HG03108 (cell line): ENCODE results near the gene FXN.
"Not testable (repeated sequence)": the region's sequence is repeated elsewhere in the genome, so short reads cannot be mapped to it uniquely, and the experiment has no call there.

Experiments used
- ATAC-seq: cut with Tn5 transposase; IDR thresholded peaks from one replicate; pipeline ENCODE4 v1.9.1; 2021; ENCODE audit warnings: moderate library complexity; ENCODE audit not compliant: unreplicated experiment

Gene FXN

DNA sequence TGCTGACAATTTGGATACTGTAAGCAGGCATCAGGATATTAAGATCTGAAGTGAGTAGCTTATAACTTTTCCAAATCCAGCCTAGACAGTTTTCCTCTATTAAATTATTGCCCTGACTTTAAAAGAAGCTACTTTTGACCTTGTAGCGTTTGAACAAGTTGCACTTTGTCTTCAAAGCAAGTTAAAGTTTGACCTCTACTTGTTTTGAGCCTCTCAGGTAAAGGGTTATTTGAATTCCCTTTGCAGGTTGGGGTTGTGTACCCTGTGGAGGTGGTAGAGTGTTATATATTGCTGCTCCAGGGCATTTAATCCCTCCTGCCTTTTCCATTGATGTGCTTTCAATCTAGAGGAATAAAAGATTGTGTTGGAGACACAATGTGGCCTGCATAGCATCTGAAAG lies 30.1 kb downstream of the FXN start:
- ATAC-seq, result no peak

DNA sequence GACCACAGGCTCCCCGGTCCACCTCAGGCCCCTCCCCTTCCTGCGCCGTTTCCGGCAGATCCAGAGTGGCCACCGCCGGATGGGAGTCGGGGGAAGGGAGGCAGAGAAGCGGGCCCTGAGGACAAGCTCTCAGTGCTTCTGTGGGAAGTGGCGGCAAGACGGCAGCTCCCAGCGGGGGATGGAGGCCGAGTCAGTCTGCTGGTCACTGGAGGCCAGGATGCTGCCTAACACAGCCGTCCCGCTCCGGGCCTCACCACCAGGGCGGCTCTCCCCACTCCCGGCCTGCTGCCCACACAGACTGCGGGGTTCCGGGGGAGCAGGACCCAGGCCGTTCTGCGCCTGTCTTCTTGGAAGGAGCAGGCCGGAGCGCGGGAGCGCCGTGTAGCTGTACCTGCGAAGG lies 31.4 kb downstream of the FXN start:
- ATAC-seq, result no peak

- no peak for ATAC-seq
These were observed 34.6 kb downstream of the FXN start for GRCh38 chr9:69070201-69070600.

DNA sequence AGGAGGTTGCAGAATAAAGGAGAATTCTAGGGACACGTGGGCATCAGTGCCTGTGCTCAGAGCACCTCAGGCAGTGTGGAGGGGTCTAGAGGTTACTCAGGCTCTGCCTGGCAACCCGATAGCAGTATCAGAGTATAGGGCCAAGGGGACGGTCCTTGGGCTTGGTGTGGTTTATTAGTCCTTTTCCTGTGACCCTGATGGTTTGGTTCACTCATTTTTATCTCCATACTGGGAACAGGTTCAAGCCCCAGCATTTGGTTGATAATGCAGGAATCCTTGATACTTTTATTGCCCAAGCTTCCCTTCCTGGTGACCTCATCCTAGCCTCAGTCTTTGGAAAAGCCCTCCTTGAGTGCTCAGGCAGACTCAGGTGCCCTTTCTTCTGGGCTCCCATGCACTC lies 35.5 kb downstream of the FXN start:
- no peak for ATAC-seq

DNA sequence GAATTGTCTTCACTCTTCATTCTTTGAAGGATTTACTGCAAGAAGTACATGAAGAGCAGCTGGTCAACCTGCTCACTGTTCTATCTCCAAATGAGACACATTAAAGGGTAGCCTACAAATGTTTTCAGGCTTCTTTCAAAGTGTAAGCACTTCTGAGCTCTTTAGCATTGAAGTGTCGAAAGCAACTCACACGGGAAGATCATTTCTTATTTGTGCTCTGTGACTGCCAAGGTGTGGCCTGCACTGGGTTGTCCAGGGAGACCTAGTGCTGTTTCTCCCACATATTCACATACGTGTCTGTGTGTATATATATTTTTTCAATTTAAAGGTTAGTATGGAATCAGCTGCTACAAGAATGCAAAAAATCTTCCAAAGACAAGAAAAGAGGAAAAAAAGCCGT lies 37.6 kb downstream of the FXN start:
- ATAC-seq, result no peak

- no peak for ATAC-seq
These were observed 39.2 kb downstream of the FXN start for GRCh38 chr9:69074801-69075200.

DNA sequence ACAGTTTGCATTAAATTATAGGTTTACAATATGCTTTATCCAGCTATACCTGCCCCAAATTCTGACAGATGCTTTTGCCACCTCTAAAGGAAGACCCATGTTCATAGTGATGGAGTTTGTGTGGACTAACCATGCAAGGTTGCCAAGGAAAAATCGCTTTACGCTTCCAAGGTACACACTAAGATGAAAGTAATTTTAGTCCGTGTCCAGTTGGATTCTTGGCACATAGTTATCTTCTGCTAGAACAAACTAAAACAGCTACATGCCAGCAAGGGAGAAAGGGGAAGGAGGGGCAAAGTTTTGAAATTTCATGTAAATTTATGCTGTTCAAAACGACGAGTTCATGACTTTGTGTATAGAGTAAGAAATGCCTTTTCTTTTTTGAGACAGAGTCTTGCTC lies 41.0 kb downstream of the FXN start:
- ATAC-seq, result no peak

DNA sequence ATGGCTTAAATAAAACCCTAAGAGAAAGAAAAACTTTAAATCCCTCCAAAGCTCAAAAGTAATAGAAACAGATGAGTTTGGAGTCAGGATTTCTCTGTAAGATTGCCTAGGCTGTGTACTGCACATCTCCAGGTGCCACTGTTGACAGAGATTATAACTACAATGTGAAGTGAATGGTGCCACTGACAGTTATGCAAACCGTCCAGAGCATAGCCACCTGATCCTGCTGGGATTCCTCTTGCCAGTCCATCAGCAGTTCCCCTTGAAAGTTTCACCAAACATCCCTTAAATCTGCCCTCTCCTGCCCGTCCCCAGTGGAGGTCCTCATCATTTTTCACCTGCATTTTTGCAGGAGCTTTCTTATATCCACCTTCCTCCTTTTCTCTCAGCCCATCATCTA lies 42.5 kb downstream of the FXN start:
- no peak for ATAC-seq

DNA sequence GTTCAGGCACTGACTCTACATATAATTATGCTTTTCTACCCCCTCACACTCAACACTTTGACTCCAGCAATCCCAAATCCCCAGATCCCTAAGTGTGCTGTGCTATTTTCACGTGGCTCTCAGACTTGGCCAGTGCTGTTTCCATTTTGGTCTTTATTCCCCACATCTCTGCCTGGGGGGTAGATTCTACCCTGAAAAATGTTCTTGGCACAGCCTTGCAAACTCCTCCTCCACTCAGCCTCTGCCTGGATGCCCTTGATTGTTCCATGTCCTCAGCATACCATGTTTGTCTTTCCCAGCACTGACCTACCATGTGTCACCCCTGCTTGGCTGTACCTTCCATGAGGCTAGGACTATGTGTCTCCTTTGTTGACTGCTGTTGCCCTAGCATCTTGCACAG lies 43.0 kb downstream of the FXN start:
- no peak for ATAC-seq

DNA sequence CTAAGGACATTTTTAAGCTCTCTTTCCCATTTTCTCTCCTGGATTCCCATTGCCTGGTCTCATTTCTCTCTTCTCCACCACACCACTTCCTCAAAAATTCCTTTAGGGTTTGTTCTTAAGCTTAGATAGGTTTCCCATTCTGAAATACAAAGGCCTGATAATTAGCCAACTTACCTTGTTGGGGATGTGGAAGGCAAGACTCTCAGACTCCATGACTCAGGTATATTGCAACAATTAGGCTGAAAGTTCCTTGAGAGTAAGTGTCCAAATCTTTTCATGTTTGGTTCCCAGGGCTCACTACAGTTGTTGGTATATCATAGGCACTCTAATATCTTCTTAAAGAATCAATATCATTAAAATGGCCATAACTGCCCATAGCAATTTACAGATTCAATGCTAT lies 43.6 kb downstream of the FXN start:
- no peak for ATAC-seq

DNA sequence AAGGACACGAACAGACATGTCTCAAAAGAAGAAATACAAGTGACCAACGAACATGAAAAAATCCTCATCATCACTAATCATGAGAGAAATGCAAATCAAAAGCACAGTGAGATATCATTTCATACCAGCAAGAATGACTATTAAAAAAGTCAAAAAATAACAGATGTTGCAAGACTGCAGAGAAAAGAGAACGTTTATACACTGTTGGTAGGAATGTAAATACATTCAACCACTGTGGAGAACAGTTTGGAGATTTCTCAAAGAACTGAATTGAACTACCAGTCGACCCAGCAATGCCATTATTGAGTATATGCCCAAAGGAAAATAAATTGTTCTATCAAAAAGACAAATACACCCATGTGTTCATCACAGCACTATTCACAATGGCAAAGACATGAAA lies 45.7 kb downstream of the FXN start:
- no peak for ATAC-seq

GRCh38 chr9:69083321-69083720 lies 47.8 kb downstream of the FXN start:
- ATAC-seq, result no peak

DNA sequence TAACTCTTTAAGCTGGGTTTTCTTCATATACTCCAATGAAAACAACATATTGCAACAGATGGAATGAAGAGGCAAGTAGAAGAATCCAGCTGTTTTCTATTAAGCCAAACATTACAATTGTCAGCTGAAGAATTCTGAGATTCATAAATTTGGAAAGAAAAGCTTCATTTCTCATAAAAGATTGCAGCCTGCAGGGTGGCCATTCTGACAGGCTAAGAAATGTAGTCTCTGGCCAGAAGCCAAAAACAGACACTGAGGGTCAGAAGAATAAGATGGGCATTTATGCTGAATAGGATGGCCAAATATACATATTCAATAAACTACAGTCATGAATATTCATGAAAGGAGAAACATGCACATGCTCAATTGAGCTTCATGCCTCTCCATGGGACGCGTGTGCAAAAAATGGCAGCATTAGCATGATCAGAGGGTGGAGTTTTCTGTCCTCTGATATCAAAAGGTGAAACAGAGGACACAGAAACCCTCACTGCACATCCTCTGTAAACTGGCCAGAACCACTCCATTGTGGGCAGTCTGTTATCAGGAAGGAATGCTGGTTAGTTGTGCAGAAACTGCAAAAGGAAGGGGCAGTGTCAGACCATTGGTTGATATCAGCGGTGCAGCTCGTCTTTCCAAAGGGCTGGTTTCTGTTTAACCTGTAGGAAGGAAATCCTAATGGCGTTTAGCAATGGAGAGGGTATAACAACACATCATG lies 50.2 kb downstream of the FXN start:
- ATAC-seq, result no peak

- ATAC-seq, result no peak
These were observed 50.8 kb downstream of the FXN start for GRCh38 chr9:69086312-69086711.

DNA sequence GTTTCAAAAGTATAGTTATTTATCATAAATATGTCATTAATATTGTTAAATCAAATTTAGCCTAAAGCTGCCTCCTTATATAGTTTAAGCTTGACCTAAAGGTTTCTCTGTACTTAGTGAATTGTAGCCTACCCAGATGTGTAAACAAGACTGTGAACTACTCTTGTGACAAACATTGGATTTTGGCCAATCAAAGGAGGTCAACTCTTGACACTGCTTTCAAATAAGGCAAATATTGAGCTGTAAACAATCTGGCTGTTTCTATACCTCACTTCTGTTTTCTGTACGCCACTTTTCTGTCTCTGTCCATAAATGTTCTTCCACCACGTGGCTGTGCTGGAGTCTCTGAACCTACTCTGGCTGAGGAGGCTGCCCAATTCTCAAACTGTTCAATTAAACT lies 51.2 kb downstream of the FXN start:
- no peak for ATAC-seq

DNA sequence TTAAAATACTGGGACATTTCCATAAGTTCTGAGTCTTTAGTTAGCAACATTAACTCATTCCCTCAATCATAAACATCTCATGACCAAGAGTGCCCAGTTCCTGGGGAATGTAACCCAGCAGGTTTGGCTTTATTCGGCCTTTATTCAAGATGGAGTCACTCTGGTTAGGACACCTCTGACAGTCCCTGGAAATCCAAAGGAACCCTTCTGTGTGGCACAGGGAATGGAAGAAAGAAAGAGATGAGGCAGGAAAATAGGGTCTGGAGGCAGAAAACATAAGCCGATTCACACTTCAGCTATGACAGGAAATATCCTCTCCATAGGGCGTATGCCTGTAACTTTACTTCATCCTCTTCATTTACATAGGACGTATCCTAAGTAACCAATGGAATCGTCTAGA lies 53.5 kb downstream of the FXN start:
- ATAC-seq, result no peak

DNA sequence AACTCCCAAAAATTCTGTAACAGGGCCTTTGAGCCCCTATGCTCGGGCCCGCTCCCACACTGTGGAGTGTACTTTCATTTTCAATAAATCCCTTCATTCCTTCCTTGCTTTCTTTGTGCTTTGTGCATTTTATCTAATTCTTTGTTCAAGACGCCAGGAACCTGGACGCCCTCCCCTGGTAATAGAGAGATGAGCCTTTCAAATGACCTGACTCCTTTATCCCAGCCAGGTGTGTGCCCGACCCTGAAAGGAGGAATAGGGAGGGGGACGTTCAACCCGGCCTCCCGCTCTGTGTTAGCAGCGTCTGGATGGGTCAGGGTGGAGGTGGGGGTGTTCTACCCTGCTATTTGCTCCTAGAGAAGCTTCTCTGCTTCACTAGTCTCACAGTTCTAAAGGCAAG lies 53.9 kb downstream of the FXN start:
- no peak for ATAC-seq

GRCh38 chr9:69090140-69090750 lies 54.7 kb downstream of the FXN start:
- ATAC-seq, result no peak

GRCh38 chr9:69090946-69091345 lies 55.4 kb downstream of the FXN start:
- no peak for ATAC-seq

DNA sequence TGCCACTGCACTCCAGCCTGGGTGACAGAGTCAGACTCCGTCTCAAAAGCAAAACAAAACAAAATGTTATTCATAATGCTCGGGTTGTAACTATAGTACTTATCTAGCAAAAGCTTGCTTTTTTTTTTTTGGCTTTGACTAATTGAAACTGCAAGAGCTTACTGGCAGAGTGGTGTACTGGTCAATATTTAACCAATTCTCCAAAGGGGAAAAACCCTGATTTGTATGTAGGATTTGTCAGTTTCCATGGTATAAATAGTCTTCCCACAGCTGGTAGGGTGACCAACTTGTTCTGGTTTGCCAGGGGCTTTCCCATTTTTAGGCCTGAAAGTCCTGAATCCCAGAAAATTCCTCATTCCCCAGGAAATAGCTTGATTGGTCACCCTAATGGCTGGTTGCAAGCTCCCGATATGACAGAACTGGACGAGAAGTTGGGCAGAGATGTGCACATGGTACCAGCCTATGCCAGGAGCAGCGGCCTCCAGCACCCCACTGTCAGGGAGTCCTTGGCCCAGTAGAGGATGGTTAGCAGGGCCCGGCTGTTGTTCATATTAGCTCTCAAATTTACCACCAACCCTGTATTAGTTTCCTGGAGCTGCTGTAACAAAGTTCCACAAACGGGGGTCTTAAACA lies 58.0 kb downstream of the FXN start:
- ATAC-seq, result no peak

- ATAC-seq, result not testable (repeated sequence)
These were observed 59.0 kb downstream of the FXN start for GRCh38 chr9:69094361-69095135.

DNA sequence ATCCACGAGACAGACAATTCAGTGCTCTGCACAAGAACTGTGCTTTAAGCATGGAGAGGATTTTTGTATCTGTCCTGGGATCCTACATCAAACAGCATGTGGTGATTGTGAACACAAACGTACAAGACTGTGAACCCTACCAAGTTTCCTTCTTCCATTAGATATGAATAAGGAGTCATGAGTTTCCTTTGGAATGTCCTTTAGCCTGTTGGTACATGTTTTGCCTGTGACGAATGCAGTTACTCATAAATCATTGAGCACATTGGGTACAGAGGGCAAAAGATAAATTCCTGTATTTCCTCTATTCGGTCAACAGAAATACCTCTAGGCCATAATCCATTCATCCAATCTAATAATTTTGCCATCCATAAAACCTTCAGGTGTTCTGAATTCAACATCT lies 61.5 kb downstream of the FXN start:
- ATAC-seq, result no peak
